Right kidney (tissue), 1 donor: Measurements from ENCODE around the gene INCENP.

Source experiments
- DNase-seq: peaks from one replicate; pipeline ENCODE4 v3.0.0-alpha.2; 2016

The INCENP gene

GRCh38 chr11:62124186-62125113, 639 bp downstream of the INCENP start:
- DNase-seq = no peak

GRCh38 chr11:62125316-62125715, 1.5 kb downstream of the INCENP start:
- DNase-seq = no peak

- no peak for DNase-seq
Measured at GRCh38 chr11:62125881-62126280, 2.1 kb downstream of the INCENP start.

- no peak for DNase-seq
Measured at GRCh38 chr11:62127426-62127825, 3.6 kb downstream of the INCENP start.

- no peak for DNase-seq
Measured at GRCh38 chr11:62127941-62128770, 4.3 kb downstream of the INCENP start.

GRCh38 chr11:62128835-62129234, 5.0 kb downstream of the INCENP start:
- DNase-seq = no peak

GRCh38 chr11:62129590-62130282, 5.9 kb downstream of the INCENP start:
- DNase-seq = no peak

GRCh38 chr11:62130283-62131169, 6.7 kb downstream of the INCENP start:
- no peak for DNase-seq

GRCh38 chr11:62131170-62131464, 7.3 kb downstream of the INCENP start:
- no peak for DNase-seq

- no peak for DNase-seq
Measured at GRCh38 chr11:62132191-62132590, 8.4 kb downstream of the INCENP start.

- no peak for DNase-seq
Measured at GRCh38 chr11:62132689-62133293, 9.0 kb downstream of the INCENP start.

GRCh38 chr11:62133328-62134065, 9.7 kb downstream of the INCENP start:
- no peak for DNase-seq

- no peak for DNase-seq
Measured at GRCh38 chr11:62137276-62137861, 13.6 kb downstream of the INCENP start.

- no peak for DNase-seq
Measured at GRCh38 chr11:62137881-62138629, 14.2 kb downstream of the INCENP start.

- DNase-seq = no peak
Measured at GRCh38 chr11:62138630-62139425, 15.0 kb downstream of the INCENP start.

GRCh38 chr11:62139526-62140303, 15.9 kb downstream of the INCENP start:
- no peak for DNase-seq

- no peak for DNase-seq
Measured at GRCh38 chr11:62140304-62141110, 16.7 kb downstream of the INCENP start.
